Measurements from ENCODE around the gene ADAM10. TPM values are rescaled to one million over a fixed set of nuclear protein-coding genes. Genes with fewer than 3 reads are reported as not detected.
A peak's percentile ranks its signal among the peaks of the same experiment; 100 is the strongest.

ADAM10 gene
- total and polyA plus RNA-seq, 8 donors: 6.1 to 96.2 (median 32.2) TPM

- Histone ChIP-seq H3K4me1 (no peaks in the 10 kb centered on the region), H3K27me3 (no peaks in the 10 kb centered on the region), H3K27ac (no peak overlapping the region), H3K4me3 (no peak overlapping the region), H3K36me3 (no peaks in the 10 kb centered on the region), H3K9me3 (no peaks in the 10 kb centered on the region)
- FAIRE-seq (no peak), DNase-seq (no peak), ATAC-seq (no peak)
- intact Hi-C loops (cut with DNase I): no loop called here
- TF ChIP-seq, protein P1, sequence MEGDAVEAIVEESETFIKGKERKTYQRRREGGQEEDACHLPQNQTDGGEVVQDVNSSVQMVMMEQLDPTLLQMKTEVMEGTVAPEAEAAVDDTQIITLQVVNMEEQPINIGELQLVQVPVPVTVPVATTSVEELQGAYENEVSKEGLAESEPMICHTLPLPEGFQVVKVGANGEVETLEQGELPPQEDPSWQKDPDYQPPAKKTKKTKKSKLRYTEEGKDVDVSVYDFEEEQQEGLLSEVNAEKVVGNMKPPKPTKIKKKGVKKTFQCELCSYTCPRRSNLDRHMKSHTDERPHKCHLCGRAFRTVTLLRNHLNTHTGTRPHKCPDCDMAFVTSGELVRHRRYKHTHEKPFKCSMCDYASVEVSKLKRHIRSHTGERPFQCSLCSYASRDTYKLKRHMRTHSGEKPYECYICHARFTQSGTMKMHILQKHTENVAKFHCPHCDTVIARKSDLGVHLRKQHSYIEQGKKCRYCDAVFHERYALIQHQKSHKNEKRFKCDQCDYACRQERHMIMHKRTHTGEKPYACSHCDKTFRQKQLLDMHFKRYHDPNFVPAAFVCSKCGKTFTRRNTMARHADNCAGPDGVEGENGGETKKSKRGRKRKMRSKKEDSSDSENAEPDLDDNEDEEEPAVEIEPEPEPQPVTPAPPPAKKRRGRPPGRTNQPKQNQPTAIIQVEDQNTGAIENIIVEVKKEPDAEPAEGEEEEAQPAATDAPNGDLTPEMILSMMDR (IDR thresholded peaks at IDR 0.05): no peak
- WGBS, 2 donors: 88 to 90% methylated on average over 3 of the region's 3 CpGs
Measured at GRCh38 chr15:58582160-58582559, 167.3 kb downstream of the ADAM10 start.

DNA sequence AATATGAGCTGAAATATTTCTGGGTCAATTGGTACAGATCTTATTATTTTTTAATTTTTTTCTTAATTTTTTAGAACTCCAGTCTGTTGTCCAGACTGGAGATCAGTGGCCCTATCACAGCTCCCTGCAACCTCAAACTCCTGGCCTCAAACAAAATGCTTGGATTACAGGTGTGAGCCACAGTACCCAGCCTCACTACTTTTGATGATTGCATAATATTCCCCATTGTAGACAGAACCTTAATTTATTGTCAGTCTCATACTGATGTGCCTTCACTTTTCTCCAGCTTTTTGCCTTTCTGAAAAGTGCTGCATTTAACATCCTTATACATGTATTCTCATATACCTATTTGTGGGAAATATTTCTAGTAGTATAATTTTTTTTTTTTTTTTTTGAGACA lies 172.8 kb downstream of the ADAM10 start:
- Histone ChIP-seq H3K27ac (no peak overlapping the region), H3K27me3 (no peaks in the 10 kb centered on the region), H3K36me3 (no peaks in the 10 kb centered on the region), H3K4me1 (no peaks in the 10 kb centered on the region), H3K9me3 (no peaks in the 10 kb centered on the region), H3K4me3 (no peak overlapping the region)
- ATAC-seq (no peak), DNase-seq (no peak), FAIRE-seq (no peak)
- intact Hi-C loops (cut with DNase I): no loop called here
- TF ChIP-seq, protein P1 (IDR thresholded peaks at IDR 0.05): no peak

DNA sequence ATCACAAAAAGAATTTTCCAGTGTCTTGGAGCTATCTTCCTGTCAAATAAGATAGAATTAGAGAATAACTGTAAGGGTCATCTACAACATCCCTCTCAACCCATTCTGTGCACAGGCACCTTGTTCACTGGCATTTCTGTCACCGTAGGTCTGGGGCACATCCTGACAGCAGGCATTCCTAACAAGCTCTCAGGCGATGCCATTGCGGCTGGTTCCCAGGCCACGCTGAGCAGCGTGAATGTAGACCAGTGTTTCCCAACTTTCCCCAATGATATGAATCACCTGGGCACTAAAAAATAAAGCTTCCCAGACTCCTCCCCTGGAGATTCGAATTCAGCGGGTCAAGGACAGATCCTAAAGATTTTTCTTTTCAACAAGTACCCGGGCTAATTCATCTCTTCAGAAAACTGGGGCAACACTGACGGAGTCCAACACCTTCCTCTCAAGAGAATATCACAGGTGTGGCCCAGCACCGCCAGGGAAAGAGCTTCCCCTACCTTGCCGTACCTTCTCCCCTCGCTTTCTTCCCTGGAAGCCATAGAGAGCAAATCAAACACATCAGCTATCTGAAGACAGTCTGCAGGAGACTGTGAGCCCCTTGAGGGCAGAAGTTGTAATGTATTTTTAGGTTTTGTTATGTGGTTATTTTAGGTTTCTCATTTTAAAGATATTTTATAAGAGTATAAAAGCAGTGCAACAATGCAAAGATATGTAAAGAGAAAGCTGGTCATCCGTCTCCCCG lies 174.3 kb downstream of the ADAM10 start:
- TF ChIP-seq, protein P1 (IDR thresholded peaks at IDR 0.05): no peak
- 81 to 82% methylated on average over 14 of the region's 14 CpGs for WGBS, 2 donors
- ATAC-seq (peak in 2 of 4 donors; percentile 32 to 40), FAIRE-seq (no peak), DNase-seq (no peak)
- Histone ChIP-seq H3K27me3 (no peaks in the 10 kb centered on the region), H3K4me1 (no peaks in the 10 kb centered on the region), H3K36me3 (no peaks in the 10 kb centered on the region), H3K4me3 (no peak overlapping the region), H3K9me3 (no peaks in the 10 kb centered on the region), H3K27ac (peak overlapping the region in 1 of 4 donors; percentile 37)
- intact Hi-C loops (cut with DNase I): no loop called here

DNA sequence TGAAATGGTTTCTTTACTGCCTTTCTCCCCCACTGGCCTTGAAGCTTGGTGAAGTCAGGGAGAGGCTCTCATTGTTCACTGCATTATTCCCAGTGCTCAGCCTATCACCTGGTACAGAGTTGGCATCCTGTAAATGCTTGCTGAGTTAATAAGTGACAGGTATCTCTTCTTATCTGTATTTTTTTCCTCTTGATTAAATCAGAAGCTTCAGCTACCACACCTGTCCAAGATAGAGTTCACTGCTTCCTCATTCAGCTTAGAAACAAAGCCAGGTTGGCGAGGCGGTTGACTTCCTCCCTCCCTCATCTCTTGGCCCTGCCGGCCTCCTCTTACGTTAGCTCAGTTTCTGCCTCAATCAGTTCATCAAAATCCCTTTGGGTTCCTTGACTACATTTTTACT lies 174.9 kb downstream of the ADAM10 start:
- no peaks in the 10 kb centered on the region for H3K36me3 ChIP-seq
- H3K27ac ChIP-seq: peak overlapping the region in 2 of 4 donors; percentile 24 to 37
- no peaks in the 10 kb centered on the region for H3K4me1 ChIP-seq
- WGBS, 2 donors: 54 to 60% methylated on average over 4 of the region's 4 CpGs
- intact Hi-C loops (cut with DNase I): no loop called here
- ATAC-seq (peak in 3 of 4 donors; percentile 51 to 77 (median 63)), DNase-seq (no peak), FAIRE-seq (no peak)
- no peaks in the 10 kb centered on the region for H3K27me3 ChIP-seq
- no peak overlapping the region for H3K4me3 ChIP-seq
- TF ChIP-seq, protein P1 (IDR thresholded peaks at IDR 0.05): no peak
- H3K9me3 ChIP-seq: no peaks in the 10 kb centered on the region

DNA sequence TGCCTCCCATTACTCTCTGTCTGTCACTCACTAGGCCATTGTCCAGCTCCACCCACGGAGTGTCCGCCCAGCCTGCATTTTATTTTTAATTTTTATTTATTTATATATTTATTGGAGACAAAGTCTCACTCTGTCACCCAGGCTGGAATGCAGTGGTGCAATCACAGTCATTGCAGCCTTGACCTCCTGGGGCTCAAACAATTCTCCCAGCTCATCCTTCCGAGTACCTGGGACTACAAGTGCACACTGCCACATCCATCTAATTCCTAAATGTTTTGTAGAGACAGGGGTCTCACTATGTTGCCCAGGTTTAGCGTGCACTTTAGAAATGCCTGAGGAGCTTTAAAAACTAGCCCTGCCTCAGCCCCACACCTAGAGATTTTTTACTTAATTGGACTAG lies 176.2 kb downstream of the ADAM10 start:
- Histone ChIP-seq H3K4me3 (no peak overlapping the region), H3K27me3 (no peaks in the 10 kb centered on the region), H3K4me1 (no peaks in the 10 kb centered on the region), H3K36me3 (no peaks in the 10 kb centered on the region), H3K27ac (no peak overlapping the region), H3K9me3 (no peaks in the 10 kb centered on the region)
- WGBS, 2 donors: 85 to 88% methylated on average over 4 of the region's 4 CpGs
- no peak for FAIRE-seq
- DNase-seq: no peak
- TF ChIP-seq, protein P1 (IDR thresholded peaks at IDR 0.05): no peak
- intact Hi-C loops (cut with DNase I): no loop called here
- ATAC-seq: no peak

Data from pancreas (tissue), 10 donors.